ENCODE results near the gene ZBTB39.
A peak's percentile ranks its signal among the peaks of the same experiment; 100 is the strongest.
"Not testable (repeated sequence)": the region's sequence is repeated elsewhere in the genome, so short reads cannot be mapped to it uniquely, and the experiment has no call there.

Gene ZBTB39

GRCh38 chr12:57005980-57006808 is at the start of gene ZBTB39:
ZBTB39 (minus strand) TSS chr12:57006546; CDS start chr12:57004917, 1,629 bp downstream.
- peak; percentile 17 for TF ChIP-seq CTCF (IDR thresholded peaks at IDR 0.05; ENCODE audit: low read length, missing control alignments)
- peak within 1 kb of the TSS; percentile 80 for H3K4me3 ChIP-seq (replicated peaks; ENCODE audit: low read depth, low read length)
- DNase-seq (ENCODE audit: low read depth): peak; percentile 55

DNA sequence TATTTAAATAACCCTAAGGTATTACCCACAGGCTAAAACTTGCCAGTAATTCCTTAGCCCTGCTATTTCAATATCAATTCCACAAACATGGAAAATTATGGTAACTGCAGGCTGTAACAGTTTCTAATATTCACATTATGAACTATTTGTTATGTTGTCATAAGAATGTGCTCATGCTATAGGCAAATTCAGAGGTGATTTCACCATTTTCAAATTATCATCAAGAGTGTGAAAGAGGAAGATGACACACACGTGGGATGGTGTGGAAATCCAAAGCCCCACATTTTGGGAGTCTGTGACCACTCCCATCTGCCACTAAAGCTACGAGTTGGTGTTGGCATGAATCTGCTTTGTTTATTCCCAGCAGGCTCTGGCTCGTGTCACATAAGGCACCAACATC is 49.5 kb upstream of the ZBTB39 start:
- H3K4me3 ChIP-seq (replicated peaks; ENCODE audit: low read depth, low read length): no peak overlapping the region
- no peak for TF ChIP-seq CTCF (IDR thresholded peaks at IDR 0.05; ENCODE audit: low read length, missing control alignments)
- peak; percentile 19 for DNase-seq (ENCODE audit: low read depth)

- DNase-seq (ENCODE audit: low read depth); H3K4me3 ChIP-seq (replicated peaks; ENCODE audit: low read depth, low read length): not testable (repeated sequence)
These were observed 47.6 kb upstream of the ZBTB39 start for GRCh38 chr12:57053901-57054300.

GRCh38 chr12:57053146-57053545 is 46.8 kb upstream of the ZBTB39 start:
- not testable (repeated sequence) for DNase-seq (ENCODE audit: low read depth); H3K4me3 ChIP-seq (replicated peaks; ENCODE audit: low read depth, low read length)

DNA sequence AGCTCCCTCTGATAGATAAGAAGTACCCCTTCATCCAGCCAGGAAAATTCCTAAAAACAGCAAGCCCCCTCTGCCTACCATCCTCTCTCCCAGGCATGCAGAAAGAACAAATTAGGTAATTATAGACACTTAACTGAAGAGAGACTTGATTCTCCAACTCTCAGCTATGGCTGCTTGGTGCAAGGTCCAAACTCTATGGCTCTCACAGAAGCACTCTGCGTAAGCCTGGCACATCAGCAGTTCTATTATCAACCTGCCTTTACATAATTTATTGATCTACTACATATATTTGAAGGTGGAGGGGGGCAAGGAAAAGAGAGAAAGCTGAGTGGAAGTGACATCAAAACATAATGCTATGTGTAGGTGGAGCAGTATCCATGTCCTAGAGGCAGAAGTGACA is 44.7 kb upstream of the ZBTB39 start:
- DNase-seq (ENCODE audit: low read depth): no peak
- no peak for TF ChIP-seq CTCF (IDR thresholded peaks at IDR 0.05; ENCODE audit: low read length, missing control alignments)
- H3K4me3 ChIP-seq (replicated peaks; ENCODE audit: low read depth, low read length): no peak overlapping the region

DNA sequence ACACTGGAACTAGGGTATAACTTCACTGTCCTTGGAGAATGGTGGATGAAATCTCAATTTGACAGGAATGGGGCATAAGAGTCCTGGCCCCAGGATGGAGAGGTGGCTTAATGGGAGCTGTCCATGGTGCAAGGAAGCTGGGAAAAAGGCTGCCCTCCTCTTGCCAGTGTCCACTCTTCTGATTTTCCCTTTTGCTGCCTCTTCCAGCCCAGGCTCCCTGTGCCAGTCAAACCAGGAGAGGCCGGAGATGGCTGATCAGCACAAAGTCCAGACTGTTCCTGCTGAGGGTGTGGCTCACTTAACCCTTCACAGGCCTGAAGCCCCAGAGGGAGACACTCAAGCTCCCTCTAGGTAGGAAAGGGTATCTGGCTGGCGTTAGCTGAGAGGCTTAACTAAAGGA is 43.5 kb upstream of the ZBTB39 start, which contains the start of gene MYO1A:
Gene MYO1A (minus strand): TSS at position 240 of the 400 bp plus-strand sequence. CDS start 1,806 bp downstream, outside the sequence.
- no peak within 1 kb of the TSS for H3K4me3 ChIP-seq (replicated peaks; ENCODE audit: low read depth, low read length)
- TF ChIP-seq CTCF (IDR thresholded peaks at IDR 0.05; ENCODE audit: low read length, missing control alignments): no peak
- peak; percentile 13 for DNase-seq (ENCODE audit: low read depth)

DNA sequence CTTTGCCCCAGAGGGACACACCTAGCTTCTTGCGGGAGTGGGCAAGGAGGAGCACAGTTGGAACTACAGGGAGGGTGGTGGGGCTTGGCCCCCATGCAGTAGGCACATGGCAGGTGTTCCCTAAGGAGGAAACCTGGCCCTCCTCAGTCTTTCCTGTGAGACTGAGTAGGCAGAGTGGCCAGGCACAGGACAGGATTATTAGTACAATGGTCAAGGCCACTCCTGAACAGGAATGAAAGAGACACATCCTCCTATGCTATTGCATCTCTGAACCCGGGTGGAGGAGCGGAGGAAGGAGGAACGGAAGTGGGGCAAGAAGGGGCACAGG is 42.7 kb upstream of the ZBTB39 start:
- no peak for TF ChIP-seq CTCF (IDR thresholded peaks at IDR 0.05; ENCODE audit: low read length, missing control alignments)
- no peak overlapping the region for H3K4me3 ChIP-seq (replicated peaks; ENCODE audit: low read depth, low read length)

DNA sequence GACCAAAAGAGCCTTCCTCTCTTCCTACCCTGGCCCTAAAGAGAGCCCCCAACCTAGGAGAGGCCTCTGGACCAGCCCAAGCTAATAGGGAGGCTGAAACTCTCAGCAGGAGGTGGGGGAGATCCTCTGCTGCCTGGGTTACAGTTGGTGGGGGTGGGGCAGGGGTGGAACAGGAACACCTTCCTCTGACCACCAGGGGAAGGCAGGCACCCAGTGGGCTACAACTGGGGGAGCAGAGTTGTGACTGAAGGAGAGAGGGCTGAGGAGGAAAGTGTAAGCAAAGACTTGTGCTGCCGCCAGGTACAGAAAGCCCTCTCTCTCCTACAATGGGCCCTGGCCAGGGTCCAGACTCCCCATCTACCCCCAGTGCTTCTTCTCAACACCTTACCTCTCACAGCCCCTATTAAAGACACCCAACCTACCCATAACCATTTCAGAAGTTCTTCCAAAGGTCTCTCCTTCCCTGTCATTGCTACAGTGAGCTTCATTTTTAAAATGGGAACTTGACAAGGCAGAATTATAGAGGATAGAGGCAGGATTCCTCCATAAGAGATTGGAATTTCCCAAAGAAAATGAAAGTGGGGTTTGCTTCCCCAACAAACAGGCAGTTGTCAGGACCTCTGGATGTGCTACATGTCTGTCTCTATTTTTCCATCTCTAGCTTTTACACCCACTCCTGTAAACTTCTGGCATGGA is 42.2 kb upstream of the ZBTB39 start:
- no peak for DNase-seq (ENCODE audit: low read depth)
- TF ChIP-seq CTCF (IDR thresholded peaks at IDR 0.05; ENCODE audit: low read length, missing control alignments): no peak
- H3K4me3 ChIP-seq (replicated peaks; ENCODE audit: low read depth, low read length): no peak overlapping the region

More for the DNA sequence above, 42.7 kb upstream of the ZBTB39 start:
- no peak for DNase-seq (ENCODE audit: low read depth)
